Omental fat pad (tissue), 4 donors: Measurements from ENCODE around the gene CADM1. TPM values are rescaled to one million over a fixed set of nuclear protein-coding genes. Genes with fewer than 3 reads are reported as not detected.

Source experiments
- ATAC-seq: fragments of 150-250 bp; one replicate; pipeline ENCODE4 v1.9.1; 2016; ENCODE audit warnings: mild to moderate bottlenecking, moderate library complexity; ENCODE audit not compliant: low FRiP score
- DNase-seq: peaks from one replicate; pipeline ENCODE4 v3.0.0-alpha.2; 2019; ENCODE audit warnings: low spot score
- total RNA-seq, 4 donors: library from RNA; depleted of rRNA; stranded (reverse); fragments of >200 nt; gene quantifications; one replicate each; pipeline ENCODE4 v1.1.0, GENCODE V29; 2016
- TF ChIP-seq, protein P1 (sequence below), 3 donors: fragments of 450-650 bp; IDR thresholded peaks; one replicate each; pipeline ENCODE4 v1.5.1; 2016 to 2017; ENCODE audit warnings: antibody characterized with exemption in 3 of 3, mild to moderate bottlenecking in 3 of 3, moderate library complexity in 2 of 3

Gene CADM1
- total RNA-seq, 4 donors from 2014 or later: 5.8 to 27.9 (median 14.9) TPM

DNA sequence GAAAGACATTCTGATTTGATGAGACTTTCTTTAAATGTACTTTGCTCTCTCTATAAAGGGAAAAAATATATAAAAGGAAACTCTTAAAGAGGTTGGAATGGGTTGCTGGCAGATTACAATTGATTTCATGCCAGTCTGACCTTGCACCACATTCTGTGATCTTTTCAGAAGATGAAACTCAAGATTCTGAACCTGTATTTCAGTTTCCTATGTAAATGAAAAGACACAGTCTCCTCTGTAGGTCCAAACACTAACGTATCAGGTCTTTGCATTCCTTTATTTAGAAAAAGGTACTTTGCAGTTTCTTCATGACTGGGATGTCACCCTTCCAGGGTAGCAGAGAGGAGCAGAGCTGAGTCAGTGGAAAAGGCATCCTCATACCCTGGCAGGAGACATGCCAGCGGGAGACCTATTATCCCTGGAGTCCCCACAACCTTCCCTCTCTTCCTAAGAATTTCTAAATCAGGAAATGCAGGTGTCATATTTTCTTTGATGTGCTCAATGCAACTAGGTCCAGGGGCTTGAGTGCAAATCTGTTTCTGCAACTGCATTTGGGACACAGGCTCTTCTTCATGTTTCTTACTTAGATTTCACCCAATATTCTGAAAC, 282.6 kb downstream of the CADM1 start:
- TF ChIP-seq, protein P1, sequence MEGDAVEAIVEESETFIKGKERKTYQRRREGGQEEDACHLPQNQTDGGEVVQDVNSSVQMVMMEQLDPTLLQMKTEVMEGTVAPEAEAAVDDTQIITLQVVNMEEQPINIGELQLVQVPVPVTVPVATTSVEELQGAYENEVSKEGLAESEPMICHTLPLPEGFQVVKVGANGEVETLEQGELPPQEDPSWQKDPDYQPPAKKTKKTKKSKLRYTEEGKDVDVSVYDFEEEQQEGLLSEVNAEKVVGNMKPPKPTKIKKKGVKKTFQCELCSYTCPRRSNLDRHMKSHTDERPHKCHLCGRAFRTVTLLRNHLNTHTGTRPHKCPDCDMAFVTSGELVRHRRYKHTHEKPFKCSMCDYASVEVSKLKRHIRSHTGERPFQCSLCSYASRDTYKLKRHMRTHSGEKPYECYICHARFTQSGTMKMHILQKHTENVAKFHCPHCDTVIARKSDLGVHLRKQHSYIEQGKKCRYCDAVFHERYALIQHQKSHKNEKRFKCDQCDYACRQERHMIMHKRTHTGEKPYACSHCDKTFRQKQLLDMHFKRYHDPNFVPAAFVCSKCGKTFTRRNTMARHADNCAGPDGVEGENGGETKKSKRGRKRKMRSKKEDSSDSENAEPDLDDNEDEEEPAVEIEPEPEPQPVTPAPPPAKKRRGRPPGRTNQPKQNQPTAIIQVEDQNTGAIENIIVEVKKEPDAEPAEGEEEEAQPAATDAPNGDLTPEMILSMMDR (IDR thresholded peaks at IDR 0.05): no peak
- no peak for DNase-seq
- no peak for ATAC-seq

DNA sequence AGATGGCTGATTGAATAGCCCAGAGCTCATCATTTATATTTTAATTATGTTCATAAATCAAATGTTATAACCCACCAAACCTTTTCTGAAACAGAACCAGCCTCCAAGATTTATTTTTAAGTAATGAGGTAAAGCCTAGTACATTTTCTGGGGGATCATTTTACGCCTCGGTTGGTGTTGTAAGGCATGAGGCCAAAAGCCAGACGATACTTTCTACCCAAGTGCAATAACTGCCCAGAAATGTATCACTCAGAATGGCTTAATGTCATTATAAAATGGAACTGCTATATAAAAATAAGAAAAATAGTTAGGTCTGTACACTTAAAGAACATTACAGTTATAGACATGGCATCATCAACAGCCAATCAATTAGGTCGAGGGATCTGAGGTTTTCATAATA, 283.3 kb downstream of the CADM1 start:
- TF ChIP-seq, protein P1 (IDR thresholded peaks at IDR 0.05): no peak
- no peak for ATAC-seq
- DNase-seq: no peak

DNA sequence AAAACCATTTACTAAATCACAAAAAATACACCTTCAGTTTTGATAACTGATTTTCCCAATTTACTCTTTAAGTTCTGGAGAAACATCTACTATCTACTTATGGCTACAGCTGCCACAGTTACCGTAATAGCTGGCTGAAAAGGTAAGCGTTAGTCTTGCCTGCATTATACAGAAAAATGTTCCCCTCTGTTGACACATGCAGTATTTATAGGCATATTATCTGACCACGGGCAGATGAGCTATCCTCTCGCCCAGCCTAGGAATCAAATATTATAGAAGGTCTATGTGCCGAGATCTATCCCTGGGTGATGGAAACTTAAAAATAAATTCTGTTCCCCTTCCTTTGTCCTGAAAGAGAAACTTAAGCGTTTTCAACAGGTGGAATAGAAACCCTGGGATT, 283.8 kb downstream of the CADM1 start:
- DNase-seq (no peak), ATAC-seq (no peak)
- TF ChIP-seq, protein P1 (IDR thresholded peaks at IDR 0.05): no peak

DNA sequence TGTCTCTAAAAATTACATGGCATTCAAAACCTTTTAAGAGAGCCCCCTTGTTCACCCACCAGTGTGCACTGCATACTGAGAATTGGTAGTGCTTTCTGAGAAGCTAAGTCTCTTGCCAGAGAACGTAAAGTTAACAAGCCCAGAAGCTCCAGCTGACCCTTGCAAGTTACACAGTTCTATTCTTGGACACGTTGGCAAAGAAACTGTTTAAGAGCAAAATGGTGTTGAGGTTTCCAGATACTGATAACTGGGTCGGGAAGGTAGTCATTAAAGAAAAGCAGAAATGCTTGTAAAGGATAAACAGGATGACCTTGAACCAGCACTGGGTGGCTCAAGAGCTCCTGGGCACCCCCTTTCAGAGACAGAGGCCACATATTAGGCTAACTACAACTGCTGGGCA, 284.8 kb downstream of the CADM1 start:
- DNase-seq (no peak), ATAC-seq (no peak)
- TF ChIP-seq, protein P1 (IDR thresholded peaks at IDR 0.05): no peak

DNA sequence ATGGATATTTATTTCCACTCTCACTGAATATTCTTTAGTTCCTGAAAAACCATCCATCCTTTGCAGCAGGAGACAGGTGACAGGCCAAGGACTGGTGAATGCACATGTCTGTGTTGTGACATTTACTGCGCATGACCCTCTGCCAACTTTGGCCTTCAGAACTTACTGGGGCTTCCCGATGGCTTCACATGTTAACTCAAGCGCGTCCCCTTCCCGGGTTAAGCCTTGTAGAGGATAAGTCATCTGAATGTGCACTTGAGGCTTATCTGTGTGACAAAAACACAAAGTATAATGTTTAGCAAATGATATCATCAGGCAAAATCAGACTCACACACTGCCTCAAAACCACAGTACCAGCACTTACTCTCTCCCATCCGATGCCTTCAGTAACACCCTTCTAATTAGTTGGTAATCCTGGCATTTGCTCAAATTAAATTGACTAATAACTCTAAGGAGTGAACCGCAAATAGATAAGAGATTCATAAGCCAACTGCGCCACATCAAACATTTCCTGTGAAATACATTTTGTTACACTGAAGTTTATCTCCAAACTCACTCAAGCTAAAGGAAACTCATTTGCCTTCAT, 286.4 kb downstream of the CADM1 start:
- ATAC-seq (no peak), DNase-seq (no peak)
- TF ChIP-seq, protein P1 (IDR thresholded peaks at IDR 0.05): no peak

DNA sequence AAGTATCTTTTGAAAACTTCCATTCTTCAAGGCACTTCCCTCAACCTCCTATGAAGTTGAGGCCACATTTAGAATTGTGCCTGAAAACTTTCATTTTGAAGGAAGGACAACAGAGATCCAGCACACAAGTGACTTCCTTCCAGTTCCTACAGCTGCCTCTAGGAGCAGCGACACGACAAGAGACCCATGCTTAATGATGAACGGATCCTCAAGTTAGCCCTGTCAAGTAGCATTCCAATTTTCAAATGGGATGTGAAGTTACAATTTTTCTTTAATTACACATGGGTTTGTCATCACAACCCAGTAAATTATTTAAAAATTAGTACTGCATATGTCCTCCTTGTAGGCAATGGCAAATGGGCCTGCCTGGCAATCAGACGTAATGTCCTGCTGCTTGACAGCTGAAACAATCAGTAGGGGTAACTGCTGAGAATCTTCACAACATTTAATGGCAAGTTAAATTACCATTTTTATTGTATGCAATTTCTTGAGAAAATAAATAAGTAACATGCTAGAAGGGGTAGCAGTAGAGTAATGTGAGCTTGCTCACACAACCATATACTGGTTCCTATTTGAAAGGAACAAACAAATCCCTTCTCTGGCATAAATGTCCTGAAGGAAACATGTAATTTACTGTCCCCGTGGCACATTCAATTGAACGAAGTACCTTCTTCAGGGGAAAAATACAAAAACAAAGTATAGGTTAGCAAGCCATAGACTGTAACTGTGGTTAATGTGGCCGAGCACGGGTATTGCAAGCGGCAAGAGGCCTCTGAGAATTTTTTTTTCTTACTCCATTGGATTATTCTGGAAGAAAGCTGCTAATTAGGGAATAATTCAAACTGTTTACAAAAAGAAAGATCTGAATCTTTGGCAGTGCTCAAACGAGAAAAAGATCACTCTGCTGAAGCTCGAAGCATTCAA, 288.3 kb downstream of the CADM1 start:
- TF ChIP-seq, protein P1 (IDR thresholded peaks at IDR 0.05): no peak
- DNase-seq (no peak), ATAC-seq (no peak)
